HEK293 (cell line): ENCODE data around the gene GBF1.

Experiments used
- CTCF ChIA-PET: fragments of 350-600 bp; formaldehyde crosslinking; extraction: SDS; loops from one replicate; lab custom pipeline; 2021; ENCODE audit warnings: antibody characterized with exemption; lab: Yijun Ruan, JAX
- POLR2A ChIA-PET: fragments of 300-600 bp; formaldehyde crosslinking; extraction: SDS; loops from one replicate; lab custom pipeline; 2020; ENCODE audit warnings: antibody characterized with exemption, inconsistent platforms; lab: Yijun Ruan, JAX
- H3K27ac ChIP-seq: fragments of 200-500 bp; sonication (Bioruptor generic); 2 replicates; pipeline ENCODE4 v1.5.1; 2014; ENCODE audit warnings: low read depth, low read length, control low read depth, inconsistent platforms; ENCODE audit errors: extremely low read depth
- H3K36me3 ChIP-seq, 2 experiments: fragments of 200-500 bp in 1 of 2; sonication (Bioruptor generic) in 1 of 2; 1 replicate in 1 of 2; 2 replicates in 1 of 2; pipeline ENCODE4 v1.5.1; 2014 to 2017; ENCODE audit warnings: inconsistent platforms in 2 of 2, low read length in 2 of 2; ENCODE audit not compliant: control insufficient read depth in 2 of 2, insufficient read depth in 1 of 2
- H3K4me1 ChIP-seq: fragments of 200-500 bp; sonication (Bioruptor generic); 2 replicates; pipeline ENCODE4 v1.5.1; 2014; ENCODE audit warnings: mild to moderate bottlenecking, low read length, inconsistent platforms; ENCODE audit not compliant: control insufficient read depth, insufficient read depth
- H3K4me3 ChIP-seq: 2 replicates; pipeline ENCODE4 v1.5.1; 2011; ENCODE audit warnings: low read depth, mild to moderate bottlenecking, control low read depth, low read length, moderate library complexity
- H3K9me3 ChIP-seq: fragments of 200-500 bp; sonication (Bioruptor generic); 2 replicates; pipeline ENCODE4 v1.5.1; 2014; ENCODE audit warnings: low read depth, low read length, inconsistent platforms; ENCODE audit not compliant: control insufficient read depth, insufficient read depth
- AEBP2 ChIP-seq: fragments of 450-650 bp; formaldehyde crosslinking; IDR thresholded peaks from 2 replicates; pipeline ENCODE4 v1.5.1; 2016; ENCODE audit warnings: missing biosample characterization, missing genetic modification characterization, borderline replicate concordance
- GFI1B ChIP-seq: fragments of 450-650 bp; formaldehyde crosslinking; IDR thresholded peaks from 2 replicates; pipeline ENCODE4 v1.5.1; 2016; ENCODE audit warnings: missing biosample characterization, missing genetic modification characterization
- HOXD13 ChIP-seq: sonication (generic); formaldehyde crosslinking; IDR thresholded peaks from 2 replicates; pipeline ENCODE4 v1.8.0; 2022; ENCODE audit warnings: missing genetic modification reagents, borderline replicate concordance
- INSM2 ChIP-seq: fragments of 450-650 bp; formaldehyde crosslinking; IDR thresholded peaks from 2 replicates; pipeline ENCODE4 v1.5.1; 2016; ENCODE audit warnings: missing biosample characterization, missing genetic modification characterization
- KLF16 ChIP-seq: fragments of 450-650 bp; formaldehyde crosslinking; IDR thresholded peaks from 2 replicates; pipeline ENCODE4 v1.5.1; 2017; ENCODE audit warnings: missing biosample characterization, missing genetic modification characterization
- PRDM1 ChIP-seq: fragments of 450-650 bp; formaldehyde crosslinking; IDR thresholded peaks from 2 replicates; pipeline ENCODE4; 2016; ENCODE audit warnings: missing biosample characterization, missing genetic modification characterization
- SETDB1 ChIP-seq: IDR thresholded peaks from one replicate; pipeline ENCODE4 v1.6.1; 2017; ENCODE audit warnings: mild to moderate bottlenecking, low read length, moderate library complexity, mixed read lengths; ENCODE audit not compliant: insufficient read length
- ZBTB7A ChIP-seq: fragments of 450-650 bp; formaldehyde crosslinking; IDR thresholded peaks from 2 replicates; pipeline ENCODE4 v1.5.1; 2016; ENCODE audit warnings: low read depth, missing biosample characterization, missing genetic modification characterization
- ZBTB8A ChIP-seq: fragments of 450-650 bp; formaldehyde crosslinking; IDR thresholded peaks from 2 replicates; pipeline ENCODE4 v1.5.1; 2016; ENCODE audit warnings: missing biosample characterization, missing genetic modification characterization
- ZFP37 ChIP-seq: fragments of 450-650 bp; formaldehyde crosslinking; IDR thresholded peaks from 2 replicates; pipeline ENCODE4 v1.5.1; 2016; ENCODE audit warnings: missing biosample characterization, missing genetic modification characterization
- ZFP69B ChIP-seq: fragments of 450-650 bp; formaldehyde crosslinking; IDR thresholded peaks from 2 replicates; pipeline ENCODE4 v1.5.1; 2016; ENCODE audit warnings: missing biosample characterization, missing genetic modification characterization
- ZNF112 ChIP-seq: fragments of 450-650 bp; formaldehyde crosslinking; IDR thresholded peaks from 2 replicates; pipeline ENCODE4 v1.5.0; 2017; ENCODE audit warnings: missing biosample characterization, missing genetic modification characterization
- ZNF138 ChIP-seq: fragments of 450-650 bp; formaldehyde crosslinking; IDR thresholded peaks from 2 replicates; pipeline ENCODE4 v1.5.1; 2016; ENCODE audit warnings: missing biosample characterization, missing genetic modification characterization, borderline replicate concordance
- ZNF18 ChIP-seq: fragments of 450-650 bp; formaldehyde crosslinking; IDR thresholded peaks from 2 replicates; pipeline ENCODE4 v1.5.1; 2016; ENCODE audit warnings: missing biosample characterization, missing genetic modification characterization
- ZNF324 ChIP-seq: fragments of 450-650 bp; formaldehyde crosslinking; IDR thresholded peaks from 2 replicates; pipeline ENCODE4 v1.5.1; 2016; ENCODE audit warnings: missing biosample characterization, missing genetic modification characterization
- ZNF335 ChIP-seq: fragments of 450-650 bp; formaldehyde crosslinking; conservative IDR thresholded peaks from 2 replicates; pipeline ENCODE4 v1.5.1; 2016; ENCODE audit warnings: missing biosample characterization, missing genetic modification characterization
- ZNF473 ChIP-seq: fragments of 450-650 bp; formaldehyde crosslinking; IDR thresholded peaks from 2 replicates; pipeline ENCODE4 v1.5.1; 2017; ENCODE audit warnings: missing biosample characterization, missing genetic modification characterization
- ZNF521 ChIP-seq: fragments of 450-650 bp; formaldehyde crosslinking; IDR thresholded peaks from 2 replicates; pipeline ENCODE4 v1.5.1; 2017; ENCODE audit warnings: missing biosample characterization, mild to moderate bottlenecking, missing genetic modification characterization
- ZNF621 ChIP-seq: fragments of 450-650 bp; formaldehyde crosslinking; IDR thresholded peaks from 2 replicates; pipeline ENCODE4 v1.5.1; 2017; ENCODE audit warnings: missing biosample characterization, missing genetic modification characterization
- ZNF692 ChIP-seq: fragments of 450-650 bp; formaldehyde crosslinking; IDR thresholded peaks from 2 replicates; pipeline ENCODE4 v1.5.1; 2016; ENCODE audit warnings: missing biosample characterization, missing genetic modification characterization
- ZNF785 ChIP-seq: fragments of 450-650 bp; formaldehyde crosslinking; IDR thresholded peaks from 2 replicates; pipeline ENCODE4 v1.5.1; 2016; ENCODE audit warnings: missing biosample characterization, missing genetic modification characterization
- ZNF843 ChIP-seq: fragments of 450-650 bp; formaldehyde crosslinking; IDR thresholded peaks from 2 replicates; pipeline ENCODE4 v1.5.1; 2016; ENCODE audit warnings: missing biosample characterization, missing genetic modification characterization
- ZSCAN18 ChIP-seq: fragments of 450-650 bp; formaldehyde crosslinking; IDR thresholded peaks from 2 replicates; pipeline ENCODE4 v1.5.1; 2016; ENCODE audit warnings: missing biosample characterization, missing genetic modification characterization

Gene GBF1

GRCh38 chr10:102312683-102313082, 67.4 kb downstream of the GBF1 start:
- ChIA-PET POLR2A (no interaction called here), CTCF (interaction anchor here (1.0 to 1.4 kb wide), 3 partner anchors 15 to 81 kb away, joined by 4 to 5 read pairs (median 5); no protein-coding TSS in a partner anchor)

GRCh38 chr10:102313221-102313896, 68.0 kb downstream of the GBF1 start:
- Histone ChIP-seq H3K4me3 (no peak overlapping the region), H3K27ac (no peak overlapping the region), H3K4me1 (peaks cover 23% of the 10 kb centered on the region; the same call in 1 of the 2 replicates), H3K36me3 (peaks cover 0 to 11% of the 10 kb centered on the region in 2 experiments; a peak in 2 of 3 replicates), H3K9me3 (no peaks in the 10 kb centered on the region)
- POLR2A ChIA-PET: interaction anchor here (0.6 kb wide), 1 partner anchor 68 kb away, joined by 3 read pairs; the partner anchor contains the start of gene GBF1
- CTCF ChIA-PET: interaction anchor here (0.6 to 1.4 kb wide), 7 partner anchors 10 to 83 kb away, joined by 3 to 5 read pairs (median 4); no protein-coding TSS in a partner anchor
- TF ChIP-seq ZBTB8A (0 out of 2 replicates have a peak, but pooled peaks have one; percentile 26), INSM2 (tag by site-specific recombination) (no peak), ZFP69B (tag by site-specific recombination) (peak; percentile 57; the same call in 1 of the 2 replicates), ZNF785 (tag by site-specific recombination) (no peak), ZNF335 (tag by site-specific recombination) (peak; percentile 50), HOXD13 (no peak), ZFP37 (tag by site-specific recombination) (no peak), ZNF473 (tag by site-specific recombination) (no peak), ZNF112 (no peak), PRDM1 (tag by site-specific recombination) (no peak), ZNF843 (tag by site-specific recombination) (0 out of 2 replicates have a peak, but pooled peaks have one; percentile 12), ZNF324 (no peak), ZSCAN18 (tag by site-specific recombination) (no peak), SETDB1 (no peak), ZNF692 (tag by site-specific recombination) (peak; percentile 76)

More at GRCh38 chr10:102312683-102313082, 67.4 kb downstream of the GBF1 start:
- Histone ChIP-seq H3K4me1 (peaks cover 23% of the 10 kb centered on the region; the same call in 1 of the 2 replicates), H3K36me3 (peaks cover 0 to 11% of the 10 kb centered on the region in 2 experiments; a peak in 1 of 3 replicates), H3K27ac (no peak overlapping the region), H3K4me3 (no peak overlapping the region), H3K9me3 (no peaks in the 10 kb centered on the region)
- TF ChIP-seq KLF16 (tag by site-specific recombination) (no peak), ZNF18 (tag by site-specific recombination) (no peak), GFI1B (tag by site-specific recombination) (no peak), ZNF521 (tag by site-specific recombination) (no peak), ZNF621 (tag by site-specific recombination) (no peak), ZNF692 (tag by site-specific recombination) (no peak), ZNF138 (no peak), ZBTB7A (no peak), AEBP2 (tag by site-specific recombination) (no peak)
